Common myeloid progenitor, CD34-positive (primary cell): ENCODE data around the gene DEK.

Experiments used
- CTCF ChIA-PET: fragments of 350-600 bp; sonication (Branson Sonifier 250); formaldehyde crosslinking; loops from one replicate; lab custom pipeline; 2021; ENCODE audit warnings: antibody characterized with exemption; lab: Charles Lee
- POLR2A ChIA-PET: fragments of 350-600 bp; sonication (Branson Sonifier 250); formaldehyde crosslinking; loops from one replicate; lab custom pipeline; 2021; ENCODE audit warnings: antibody characterized with exemption; lab: Charles Lee
- DNase-seq, 3 donors: peaks; one replicate each; pipeline versions ENCODE4 v3.0.0 to v3.0.0-alpha.2; 2013
- H3K27ac ChIP-seq, 2 experiments: 1 replicate in 1 of 2; 2 replicates in 1 of 2; pipeline ENCODE4 v1.7.0; 2013; ENCODE audit warnings: inconsistent platforms in 2 of 2, low read length in 2 of 2, mild to moderate bottlenecking in 2 of 2, low read depth in 1 of 2, moderate library complexity in 1 of 2; ENCODE audit not compliant: severe bottlenecking in 2 of 2, insufficient read depth in 1 of 2, poor library complexity in 1 of 2
- H3K27me3 ChIP-seq, 5 experiments: replicated peaks in 2 of 5; 1 replicate in 3 of 5; 2 replicates in 2 of 5; pipeline versions ENCODE4 v1.6.1 to v1.7.0; 2013; ENCODE audit warnings: low read length in 4 of 5, mild to moderate bottlenecking in 2 of 5, moderate library complexity in 2 of 5, inconsistent platforms in 1 of 5; ENCODE audit not compliant: insufficient read depth in 5 of 5, control insufficient read depth in 4 of 5
- H3K36me3 ChIP-seq, 4 experiments: 1 replicate in 2 of 4; 2 replicates in 2 of 4; pipeline versions ENCODE4 v1.6.1 to v1.7.0; 2013; ENCODE audit warnings: low read length in 3 of 4, control low read depth in 1 of 4, mild to moderate bottlenecking in 1 of 4; ENCODE audit not compliant: control insufficient read depth in 4 of 4, insufficient read depth in 4 of 4
- H3K4me1 ChIP-seq, 4 experiments: 1 replicate in 3 of 4; 2 replicates in 1 of 4; pipeline versions ENCODE4 v1.6.1 to v1.7.1; 2013; ENCODE audit warnings: low read length in 3 of 4, mild to moderate bottlenecking in 3 of 4, control low read depth in 1 of 4, inconsistent platforms in 1 of 4, moderate library complexity in 1 of 4; ENCODE audit not compliant: control insufficient read depth in 4 of 4, insufficient read depth in 4 of 4; ENCODE audit errors: control extremely low read depth in 1 of 4
- H3K4me3 ChIP-seq, 7 experiments: 1 replicate in 4 of 7; 2 replicates in 3 of 7; pipeline versions ENCODE4 v1.5.1 to v1.7.0; 2013; ENCODE audit warnings: mild to moderate bottlenecking in 7 of 7, low read length in 6 of 7, moderate library complexity in 6 of 7, inconsistent platforms in 2 of 7, low read depth in 2 of 7, control low read depth in 1 of 7; ENCODE audit not compliant: insufficient read depth in 4 of 7, control insufficient read depth in 1 of 7; ENCODE audit errors: extremely low read depth in 1 of 7
- H3K9me3 ChIP-seq, 5 experiments: 1 replicate in 4 of 5; 2 replicates in 1 of 5; pipeline versions ENCODE4 v1.6.1 to v1.7.1; 2013; ENCODE audit warnings: low read length in 4 of 5, mild to moderate bottlenecking in 2 of 5, inconsistent platforms in 1 of 5, low read depth in 1 of 5, moderate library complexity in 1 of 5; ENCODE audit not compliant: control insufficient read depth in 4 of 5, insufficient read depth in 2 of 5; ENCODE audit errors: control extremely low read depth in 1 of 5
- WGBS: methylation state at CpG from one replicate; pipeline ENCODE4 v1.1.5; 2013; ENCODE audit not compliant: insufficient coverage; 5-methylcytosine and 5-hydroxymethylcytosine counted together

The DEK gene

GRCh38 chr6:18242062-18242851 is 22.1 kb downstream of the DEK start:
- Histone ChIP-seq H3K4me3 (no peak overlapping the region), H3K27me3 (no peaks in the 10 kb centered on the region), H3K4me1 (peaks cover 0 to 2% (median 0%) of the 10 kb centered on the region in 4 experiments), H3K27ac (no peak overlapping the region), H3K9me3 (no peaks in the 10 kb centered on the region), H3K36me3 (peaks cover 39 to 69% (median 54%) of the 10 kb centered on the region in 4 experiments)
- ChIA-PET POLR2A (no interaction called here), CTCF (no interaction called here)
- DNase-seq = no peak
- WGBS = 89% methylated on average over 11 of the region's 11 CpGs

- Histone ChIP-seq H3K4me1 (peaks cover 0 to 2% (median 0%) of the 10 kb centered on the region in 4 experiments), H3K27ac (no peak overlapping the region)
Measured at GRCh38 chr6:18241208-18242038, 22.9 kb downstream of the DEK start.

GRCh38 chr6:18240230-18240629 is 24.1 kb downstream of the DEK start:
- no peaks in the 10 kb centered on the region for H3K9me3 ChIP-seq
- peaks cover 0 to 2% (median 0%) of the 10 kb centered on the region in 4 experiments for H3K4me1 ChIP-seq
- ChIA-PET CTCF (no interaction called here), POLR2A (no interaction called here)
- DNase-seq = no peak
- WGBS = 60% methylated on average over 1 of the region's 2 CpGs
- no peak overlapping the region for H3K27ac ChIP-seq
- peaks cover 44 to 73% (median 59%) of the 10 kb centered on the region in 4 experiments for H3K36me3 ChIP-seq
- H3K27me3 ChIP-seq = no peaks in the 10 kb centered on the region
- H3K4me3 ChIP-seq = no peak overlapping the region

More at GRCh38 chr6:18241208-18242038, 22.9 kb downstream of the DEK start:
- CTCF ChIA-PET = no interaction called here
- POLR2A ChIA-PET = interaction anchor here (0.6 kb wide), 1 partner anchor 11 kb away, joined by 4 read pairs; no protein-coding TSS in a partner anchor
- Histone ChIP-seq H3K4me3 (no peak overlapping the region), H3K9me3 (no peaks in the 10 kb centered on the region), H3K27me3 (no peaks in the 10 kb centered on the region), H3K36me3 (peaks cover 37 to 69% (median 55%) of the 10 kb centered on the region in 4 experiments)
- DNase-seq = peak in 1 of 3 donors; percentile 11
- WGBS = no CpG with 5 or more reads among the region's 1 CpG

DNA sequence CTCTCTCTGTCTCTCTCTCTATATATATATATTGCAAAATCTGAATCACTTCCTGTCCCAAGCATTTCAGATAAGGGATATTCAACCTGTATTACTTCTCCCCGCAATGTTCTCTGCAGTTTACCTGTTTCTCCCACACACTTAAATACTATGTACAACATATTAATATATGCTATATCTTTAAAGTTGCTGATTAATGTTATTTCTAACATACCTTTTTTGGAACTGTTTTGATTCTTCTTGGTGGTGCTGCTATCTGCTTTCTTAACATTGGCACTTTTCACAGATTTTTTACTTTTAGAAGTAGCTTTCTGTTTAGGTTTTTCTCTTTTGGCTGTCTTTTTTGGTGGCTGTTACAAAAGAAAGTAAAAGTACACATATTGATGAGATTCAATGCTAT is 27.2 kb downstream of the DEK start:
- Histone ChIP-seq H3K4me1 (peaks cover 0 to 2% (median 0%) of the 10 kb centered on the region in 4 experiments), H3K9me3 (peaks cover 3 to 6% (median 4%) of the 10 kb centered on the region in 5 experiments), H3K27me3 (no peaks in the 10 kb centered on the region), H3K36me3 (peaks cover 39 to 61% (median 48%) of the 10 kb centered on the region in 4 experiments), H3K27ac (no peak overlapping the region), H3K4me3 (no peak overlapping the region)
- CTCF ChIA-PET = interaction anchor here (1.3 kb wide), 1 partner anchor 18 kb away, joined by 3 read pairs; no protein-coding TSS in a partner anchor
- DNase-seq = no peak
- POLR2A ChIA-PET = no interaction called here
- no CpG with 5 or more reads among the region's 1 CpG for WGBS

DNA sequence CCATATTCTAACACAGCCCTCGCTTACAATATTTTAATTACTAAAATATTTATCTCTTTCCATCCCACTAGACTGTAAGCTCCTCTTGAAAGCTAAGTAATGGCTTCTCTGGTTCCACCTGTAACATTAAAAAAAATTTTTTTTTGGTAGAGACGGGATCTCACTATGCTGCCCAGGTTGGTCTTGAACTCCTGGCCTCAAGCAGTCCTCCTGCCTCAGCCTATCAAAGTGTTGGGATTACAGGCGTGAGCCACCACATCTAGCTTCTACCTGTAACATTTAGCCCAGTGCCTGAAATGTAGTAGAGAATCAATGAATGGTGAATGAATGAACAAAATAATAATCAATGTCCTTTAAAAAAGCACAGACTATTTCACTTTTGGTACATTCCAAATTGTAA is 28.8 kb downstream of the DEK start:
- Histone ChIP-seq H3K9me3 (peaks cover 4 to 12% (median 9%) of the 10 kb centered on the region in 5 experiments), H3K36me3 (peaks cover 35 to 66% (median 45%) of the 10 kb centered on the region in 4 experiments), H3K27ac (no peak overlapping the region), H3K27me3 (no peaks in the 10 kb centered on the region), H3K4me1 (no peaks in the 10 kb centered on the region), H3K4me3 (no peak overlapping the region)
- ChIA-PET POLR2A (no interaction called here), CTCF (interaction anchor here (1.1 to 1.3 kb wide), 2 partner anchors 13 to 19 kb away, joined by 3 to 4 read pairs; no protein-coding TSS in a partner anchor)
- 100% methylated on average over 2 of the region's 3 CpGs for WGBS
- DNase-seq = no peak

DNA sequence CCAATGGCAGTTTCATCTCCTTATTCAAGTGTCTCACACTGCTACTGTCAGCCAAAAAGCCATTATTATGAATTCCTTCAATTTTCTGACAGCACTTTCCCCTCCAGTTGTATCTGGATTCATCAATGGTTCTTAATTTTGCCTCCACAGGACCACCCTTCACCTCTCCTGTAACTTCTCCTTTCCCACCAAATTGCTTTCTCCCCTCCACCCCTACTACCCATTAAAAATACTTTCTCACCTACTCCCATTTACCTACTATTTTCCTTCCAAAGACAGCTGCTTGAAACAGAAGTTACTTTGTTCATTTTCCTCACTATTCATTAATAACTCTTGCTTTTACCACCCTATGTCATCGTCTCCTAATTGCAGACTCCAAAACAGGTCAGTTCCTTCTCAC is 29.8 kb downstream of the DEK start:
- 100% methylated on average over 1 of the region's 1 CpG for WGBS
- POLR2A ChIA-PET = interaction anchor here (0.6 kb wide), 1 partner anchor 263 kb away, joined by 3 read pairs; no protein-coding TSS in a partner anchor

More for the DNA sequence above, 29.8 kb downstream of the DEK start:
- H3K4me1 ChIP-seq = no peaks in the 10 kb centered on the region
- no peak for DNase-seq
- H3K9me3 ChIP-seq = peaks cover 4 to 12% (median 9%) of the 10 kb centered on the region in 5 experiments
- peaks cover 32 to 69% (median 44%) of the 10 kb centered on the region in 4 experiments for H3K36me3 ChIP-seq
- no peaks in the 10 kb centered on the region for H3K27me3 ChIP-seq
- CTCF ChIA-PET = interaction anchor here (1.1 kb wide), 1 partner anchor 12 kb away, joined by 4 read pairs; no protein-coding TSS in a partner anchor
- H3K4me3 ChIP-seq = no peak overlapping the region
- H3K27ac ChIP-seq = no peak overlapping the region
